Stimulated activated CD8-positive, alpha-beta memory T cell treated with anti-CD3 and anti-CD28 coated beads, Interleukin-2, amount 100 ng/mL, for 1 hour (primary cell): ENCODE measurements around the gene SHQ1.
"Not testable (repeated sequence)": the region's sequence is repeated elsewhere in the genome, so short reads cannot be mapped to it uniquely, and the experiment has no call there.

Experiments used
- DNase-seq, 2 donors: peaks; one replicate each; pipeline ENCODE4 v3.0.0-alpha.2; 2020; ENCODE audit warnings: low read depth in 2 of 2

SHQ1 gene

DNA sequence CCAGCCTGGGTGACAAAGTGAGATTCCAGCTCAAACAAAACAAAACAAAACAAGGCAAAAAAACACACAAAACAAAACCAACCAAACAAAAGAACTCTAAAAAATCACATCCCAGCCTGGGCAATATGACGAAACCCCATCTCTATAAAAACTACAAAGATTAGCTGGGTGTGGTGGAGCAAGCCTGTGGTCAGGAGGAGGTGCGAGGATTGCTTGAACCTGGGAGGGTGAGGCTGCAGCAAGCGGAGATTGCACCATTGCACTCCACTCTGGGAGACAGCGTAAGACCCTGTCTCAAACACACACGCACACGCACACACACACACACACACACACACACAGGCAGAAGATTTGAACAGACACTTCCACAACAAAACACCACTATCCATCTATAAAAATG lies 99.6 kb downstream of the SHQ1 start:
- DNase-seq: no peak

DNA sequence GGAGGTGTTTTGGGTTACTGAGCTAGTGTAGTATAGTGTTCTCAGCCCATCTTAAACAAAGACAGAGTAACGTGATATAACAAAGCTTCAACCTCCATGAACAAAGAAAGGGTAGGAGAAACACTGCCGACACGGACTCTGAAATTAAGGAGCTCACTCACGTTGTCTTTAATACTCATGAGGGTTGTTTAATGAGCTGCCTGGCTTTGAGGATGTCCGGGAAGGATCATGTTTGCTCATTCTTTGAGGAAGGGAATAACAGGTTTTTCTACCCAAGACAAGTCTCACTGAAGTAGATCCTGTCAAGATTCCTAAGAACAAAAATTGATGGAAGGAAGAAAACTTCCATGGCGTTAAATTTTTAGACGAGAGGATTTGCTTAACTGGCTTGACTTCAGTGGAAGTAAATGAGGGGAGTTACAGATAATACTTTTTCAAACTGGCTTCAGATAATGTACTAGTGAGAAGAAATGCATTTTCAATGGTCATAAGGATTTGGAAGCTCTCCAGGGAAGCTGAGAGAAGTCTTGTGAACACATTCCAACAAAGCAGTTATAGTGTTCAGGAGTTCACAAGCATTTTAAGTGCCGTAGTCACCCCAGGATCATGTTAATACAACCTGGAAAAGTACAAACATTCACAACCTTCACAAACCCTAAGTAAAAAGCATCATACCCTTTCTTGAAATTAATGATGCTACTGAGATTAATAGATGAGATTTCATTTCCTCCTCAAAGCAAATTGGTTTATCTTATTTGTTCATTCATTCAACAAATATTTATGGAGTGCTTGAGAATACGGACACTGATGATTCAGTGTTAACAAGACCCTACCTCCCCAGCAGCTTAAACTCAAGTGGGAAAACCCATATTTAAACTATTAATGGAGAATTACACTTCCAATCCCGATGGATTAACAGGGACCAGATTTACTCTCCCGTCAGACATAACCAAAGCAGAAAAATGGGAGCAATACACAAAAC lies 101.5 kb downstream of the SHQ1 start:
- DNase-seq: no peak

- no peak for DNase-seq
Measured at GRCh38 chr3:72745146-72745999, 102.9 kb downstream of the SHQ1 start.

GRCh38 chr3:72744330-72744729 lies 103.9 kb downstream of the SHQ1 start:
- no peak for DNase-seq

- DNase-seq: no peak
Measured at GRCh38 chr3:72739531-72740466, 108.4 kb downstream of the SHQ1 start.

DNA sequence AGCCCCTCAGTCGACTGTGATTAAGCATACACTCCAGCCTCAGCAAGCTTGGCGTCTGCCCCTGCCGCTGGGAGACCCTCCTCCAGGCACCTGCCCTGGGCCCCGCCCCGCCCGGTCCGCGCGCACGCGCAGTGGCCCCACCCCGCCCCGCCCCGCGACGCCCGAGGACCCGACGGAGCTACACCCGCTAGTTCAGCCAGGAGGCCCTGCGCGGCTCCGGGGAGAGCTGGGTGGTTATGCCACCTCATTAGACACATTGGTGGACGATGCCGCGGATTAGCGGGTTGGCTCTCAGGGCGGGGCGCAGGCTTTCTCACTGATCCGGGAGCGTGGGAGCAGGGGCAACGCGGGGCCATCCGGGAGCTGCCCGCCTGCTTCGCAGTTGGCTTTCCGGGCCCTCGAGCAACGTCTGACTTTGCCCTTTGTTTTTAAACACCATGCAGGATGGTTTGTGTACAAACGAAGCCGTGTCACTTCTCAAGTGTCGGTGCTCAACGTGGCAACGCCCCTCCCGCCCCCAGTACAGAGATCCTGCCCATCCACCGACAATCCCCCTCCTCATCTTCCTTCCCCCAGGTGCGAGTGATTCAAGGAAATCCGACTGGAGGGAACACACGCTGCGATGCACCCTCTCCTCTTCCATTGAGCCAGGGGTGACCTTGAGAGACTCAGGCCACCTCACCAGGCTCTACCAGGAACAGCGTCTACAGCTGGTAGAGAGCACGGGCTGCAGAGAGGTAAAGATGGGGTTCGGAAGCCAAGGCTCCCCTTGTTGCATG lies 109.3 kb downstream of the SHQ1 start:
- peak; percentile 46 to 55 for DNase-seq

DNA sequence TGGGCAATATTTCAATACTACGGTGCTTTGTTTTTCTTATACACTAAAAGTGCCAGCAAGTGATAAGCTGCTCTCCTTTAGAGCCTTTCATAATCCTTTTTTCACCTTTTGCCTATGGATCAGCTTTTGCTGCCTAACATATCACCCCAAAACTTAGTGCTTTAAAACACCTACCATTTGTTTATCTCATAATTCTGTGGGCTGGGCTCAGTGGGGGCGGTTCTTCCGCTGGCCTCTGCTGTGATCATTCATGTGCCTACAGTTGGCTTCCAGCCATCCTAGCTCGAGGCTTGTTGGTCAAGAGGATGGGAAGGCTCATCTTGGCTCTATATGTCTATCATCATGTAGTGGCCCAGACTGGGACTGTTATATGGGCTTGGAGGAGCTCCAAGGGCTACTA lies 113.2 kb downstream of the SHQ1 start:
- DNase-seq: not testable (repeated sequence)

GRCh38 chr3:72733676-72734075 lies 114.6 kb downstream of the SHQ1 start:
- no peak for DNase-seq

- not testable (repeated sequence) for DNase-seq
Measured at GRCh38 chr3:72732666-72733345, 115.4 kb downstream of the SHQ1 start.

- no peak for DNase-seq
Measured at GRCh38 chr3:72728958-72729467, 119.2 kb downstream of the SHQ1 start.

DNA sequence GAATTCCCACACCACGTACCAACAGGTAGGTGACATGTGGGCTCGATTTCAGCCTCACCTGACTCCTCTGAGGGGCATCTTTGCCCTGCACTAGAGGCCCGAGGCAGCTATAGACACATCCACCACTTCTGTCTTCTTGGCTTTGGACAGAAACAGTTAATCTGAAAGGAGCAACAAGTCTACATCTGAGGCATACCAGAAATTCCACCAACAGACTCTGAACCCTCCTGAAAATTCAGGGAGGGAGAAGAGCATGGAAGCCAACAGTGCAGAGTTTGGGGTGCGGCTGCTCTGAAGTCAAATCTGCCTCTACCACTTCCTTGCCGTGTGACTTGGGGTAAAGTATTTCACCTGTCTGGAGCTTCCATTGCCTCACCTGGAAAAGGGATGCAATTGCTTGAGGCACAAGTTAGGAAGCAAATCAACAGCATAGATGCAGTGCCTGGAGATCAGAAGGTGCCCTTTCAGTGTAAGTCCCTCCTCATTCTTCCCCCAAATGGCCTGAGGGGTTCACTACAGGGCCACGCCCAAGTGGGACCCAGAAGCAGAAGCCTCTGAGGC lies 119.8 kb downstream of the SHQ1 start:
- DNase-seq: no peak

DNA sequence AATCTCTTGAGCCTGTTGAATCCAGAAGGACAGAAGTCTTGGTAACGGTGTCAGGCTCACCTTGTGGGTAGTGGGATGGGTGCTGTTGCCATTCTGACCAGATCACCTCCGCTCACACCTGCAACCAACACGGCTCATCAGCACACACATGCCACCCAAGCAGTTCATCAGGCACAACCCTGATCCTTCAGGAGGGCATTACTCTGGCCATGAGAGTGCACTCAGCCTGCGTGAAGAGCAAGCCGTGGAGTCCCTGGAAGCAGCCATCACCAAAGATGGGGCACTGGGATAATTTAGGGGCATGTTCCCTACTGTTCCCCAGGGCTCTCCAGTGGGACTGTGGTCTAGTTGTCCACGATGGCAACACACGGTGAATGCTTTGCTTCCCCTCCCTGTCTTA lies 120.5 kb downstream of the SHQ1 start:
- DNase-seq: no peak

DNA sequence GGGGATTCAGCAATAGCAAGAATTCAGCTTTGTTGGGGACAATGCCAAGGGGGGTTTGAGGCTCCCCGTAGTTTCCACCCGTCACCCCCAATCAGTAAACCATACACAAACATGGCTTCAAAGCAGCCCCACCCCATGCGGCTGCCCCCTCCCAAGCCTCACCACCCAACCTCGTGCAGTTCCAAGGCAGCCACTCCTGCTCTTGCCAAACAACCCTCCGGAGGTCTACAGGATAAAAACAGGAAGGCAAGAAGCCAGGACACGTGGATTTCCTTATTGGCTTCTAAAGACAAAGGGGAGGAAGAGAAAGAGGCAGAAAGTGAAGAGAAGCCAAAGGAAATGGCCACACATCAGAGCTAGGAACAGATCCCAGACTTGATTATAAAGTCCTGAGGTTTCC lies 121.1 kb downstream of the SHQ1 start:
- no peak for DNase-seq

- no peak for DNase-seq
Measured at GRCh38 chr3:72725229-72725628, 123.0 kb downstream of the SHQ1 start.

DNA sequence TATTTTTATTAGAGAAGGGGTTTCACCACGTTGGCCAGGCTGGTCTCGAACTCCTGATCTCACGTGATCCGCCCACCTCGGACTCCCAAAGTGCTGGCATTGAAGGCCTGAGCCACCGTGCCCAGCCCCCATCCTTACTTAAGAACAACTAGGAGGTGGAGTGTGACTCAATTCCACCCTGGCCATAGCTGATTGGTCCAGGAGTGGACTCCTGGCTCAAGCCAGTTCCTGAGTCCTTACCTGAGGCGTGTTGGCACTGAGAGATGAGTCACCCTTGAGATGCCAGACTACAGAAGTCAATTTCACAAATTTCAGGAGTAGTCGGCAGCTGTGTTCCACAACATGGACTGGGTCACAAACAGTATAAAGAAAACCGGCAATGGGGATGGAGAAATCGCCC lies 124.2 kb downstream of the SHQ1 start:
- no peak for DNase-seq

- DNase-seq: no peak
Measured at GRCh38 chr3:72722930-72723726, 125.1 kb downstream of the SHQ1 start.

DNA sequence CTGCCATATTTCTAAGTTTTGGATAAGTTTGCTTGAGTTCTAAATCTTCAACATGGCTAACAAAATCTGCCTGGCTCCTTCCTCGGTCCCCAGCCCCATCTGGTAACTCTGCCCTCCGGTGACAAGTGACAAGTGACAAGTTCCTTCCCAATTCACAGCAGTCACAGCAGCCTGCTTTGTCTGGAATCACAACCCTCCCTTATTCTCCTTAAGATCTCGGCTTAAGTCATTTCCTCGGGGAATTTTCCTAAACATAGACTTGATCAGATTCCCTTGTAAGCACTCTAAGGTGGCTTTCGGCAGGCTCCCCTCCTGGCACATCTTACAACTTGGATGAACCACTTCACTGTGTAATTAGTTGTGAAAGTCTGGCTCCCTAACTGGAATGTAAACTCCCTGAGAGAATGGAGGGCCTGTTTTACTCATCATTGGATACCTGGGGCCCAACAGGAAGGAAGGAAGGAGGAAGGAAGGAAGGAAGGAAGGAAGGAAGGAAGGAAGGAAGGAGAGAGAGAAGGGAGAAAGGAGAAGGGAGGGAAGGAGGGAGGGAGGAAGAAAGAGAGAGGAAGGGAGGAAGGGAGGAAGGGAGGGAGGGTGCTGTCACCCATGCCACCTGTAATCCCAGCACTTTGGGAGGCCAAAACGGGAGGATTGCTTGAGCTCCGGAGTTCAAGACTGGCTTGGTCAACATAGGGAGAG lies 126.4 kb downstream of the SHQ1 start:
- no peak for DNase-seq

DNA sequence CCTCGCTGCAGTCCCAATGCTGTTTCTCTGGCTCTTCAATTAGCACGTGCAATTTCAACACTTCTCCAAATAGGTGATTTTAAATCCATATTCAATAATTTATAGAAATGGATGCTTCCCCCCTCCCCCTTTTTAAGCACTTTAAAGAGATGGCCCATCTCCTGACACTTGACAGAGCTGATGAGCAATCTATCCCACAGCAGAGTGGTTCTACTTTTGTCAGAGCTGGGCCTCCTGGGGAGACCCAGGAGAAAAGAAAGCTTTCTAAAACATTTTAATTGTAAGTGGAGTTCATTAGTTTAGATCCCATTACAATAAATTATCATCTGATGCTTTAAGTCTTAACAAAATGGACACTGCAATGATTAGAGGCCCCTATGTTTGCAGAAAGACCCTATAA lies 127.7 kb downstream of the SHQ1 start:
- DNase-seq: no peak
